MCF 10A (cell line): Measurements from ENCODE around the gene PCDH20. TPM values are rescaled to one million over a fixed set of nuclear protein-coding genes. Genes with fewer than 3 reads are reported as not detected.

Experiments used
- BruUV-seq: library from RNA; stranded (reverse); fragments of 400-500 nt; replicated peaks from 2 replicates; lab custom pipeline; 2021; lab: Mats Ljungman, UMichigan
- CTCF ChIA-PET: fragments of 300-600 bp; sonication (Branson Sonifier 250); formaldehyde crosslinking; extraction: SDS; loops from one replicate; lab custom pipeline; 2021; ENCODE audit warnings: antibody characterized with exemption, inconsistent platforms; lab: Yijun Ruan, JAX
- POLR2A ChIA-PET: fragments of 300-600, 350-650 bp; sonication (Branson Sonifier 250); formaldehyde crosslinking; extraction: SDS; loops from one replicate; lab custom pipeline; 2020; ENCODE audit warnings: antibody characterized with exemption, inconsistent platforms; lab: Yijun Ruan, JAX
- DNase-seq: peaks from one replicate; pipeline ENCODE4 v3.0.0-alpha.2; 2018; ENCODE audit not compliant: unreplicated experiment
- H3K27ac Mint-ChIP-seq: one replicate; pipeline ENCODE4 v1.8.0; 2022; ENCODE audit warnings: mild to moderate bottlenecking, low read depth, mixed read lengths; ENCODE audit not compliant: unreplicated experiment
- H3K27me3 Mint-ChIP-seq: one replicate; pipeline ENCODE4 v1.8.0; 2022; ENCODE audit warnings: mixed read lengths; ENCODE audit not compliant: insufficient read depth, unreplicated experiment
- H3K36me3 Mint-ChIP-seq: one replicate; pipeline ENCODE4 v1.8.0; 2022; ENCODE audit warnings: mild to moderate bottlenecking, moderate library complexity, mixed read lengths; ENCODE audit not compliant: insufficient read depth, unreplicated experiment
- H3K4me1 Mint-ChIP-seq: one replicate; pipeline ENCODE4 v1.8.0; 2022; ENCODE audit warnings: mixed read lengths; ENCODE audit not compliant: insufficient read depth, unreplicated experiment
- H3K4me3 Mint-ChIP-seq: one replicate; pipeline ENCODE4 v1.8.0; 2022; ENCODE audit warnings: mild to moderate bottlenecking, moderate library complexity, mixed read lengths; ENCODE audit not compliant: unreplicated experiment
- H3K9me3 Mint-ChIP-seq: one replicate; pipeline ENCODE4 v1.8.0; 2022; ENCODE audit warnings: mixed read lengths; ENCODE audit not compliant: unreplicated experiment
- CTCF ChIP-seq: fragments of 200-600 bp; IDR thresholded peaks from one replicate; pipeline ENCODE4 v1.8.0; 2022; ENCODE audit warnings: antibody characterized with exemption, mild to moderate bottlenecking; ENCODE audit not compliant: unreplicated experiment
- intact Hi-C: fragments of 100-400 bp; cut with micrococcal nuclease; formaldehyde crosslinking; loops from 2 replicates; pipeline ENCODE4 v1.14.1; 2022
- total RNA-seq: library from RNA; stranded (reverse); gene quantifications from 2 replicates; pipeline ENCODE4 v1.2.3, GENCODE V29; 2022

The PCDH20 gene
- total RNA-seq, 1 experiment from 2014 or later = not detected

GRCh38 chr13:61408571-61408970, 7.1 kb downstream of the PCDH20 start:
- H3K27ac Mint-ChIP-seq = no peak overlapping the region
- H3K9me3 Mint-ChIP-seq = no peaks in the 10 kb centered on the region
- ChIA-PET CTCF (interaction anchor here (0.5 kb wide), 1 partner anchor 14 kb away, joined by 4 read pairs; no protein-coding TSS in a partner anchor), POLR2A (no interaction called here)
- no peak overlapping the region for H3K4me3 Mint-ChIP-seq
- no peaks in the 10 kb centered on the region for H3K4me1 Mint-ChIP-seq
- no peak for TF ChIP-seq CTCF
- intact Hi-C loops = no loop called here
- BruUV-seq = no TSS peak
- DNase-seq = no peak
- H3K27me3 Mint-ChIP-seq = peaks cover 47% of the 10 kb centered on the region
- no peaks in the 10 kb centered on the region for H3K36me3 Mint-ChIP-seq

- intact Hi-C loops = no loop called here
- Mint-ChIP-seq H3K4me1 (no peaks in the 10 kb centered on the region), H3K9me3 (no peaks in the 10 kb centered on the region), H3K36me3 (no peaks in the 10 kb centered on the region), H3K4me3 (no peak overlapping the region), H3K27me3 (peaks cover 38% of the 10 kb centered on the region), H3K27ac (no peak overlapping the region)
- BruUV-seq = no TSS peak
- POLR2A ChIA-PET = interaction anchor here (0.5 kb wide), 1 partner anchor 113 kb away, joined by 4 read pairs; no protein-coding TSS in a partner anchor
- DNase-seq = no peak
- CTCF ChIA-PET = interaction anchor here (1.2 kb wide), 1 partner anchor 22 kb away, joined by 4 read pairs; no protein-coding TSS in a partner anchor
- no peak for TF ChIP-seq CTCF
These were observed 9.4 kb downstream of the PCDH20 start for GRCh38 chr13:61406275-61406674.

- intact Hi-C loops = no loop called here
- Mint-ChIP-seq H3K4me1 (no peaks in the 10 kb centered on the region), H3K36me3 (no peaks in the 10 kb centered on the region), H3K9me3 (peaks cover 7% of the 10 kb centered on the region), H3K4me3 (no peak overlapping the region), H3K27me3 (peaks cover 19% of the 10 kb centered on the region), H3K27ac (no peak overlapping the region)
- POLR2A ChIA-PET = no interaction called here
- no TSS peak for BruUV-seq
- CTCF ChIA-PET = interaction anchor here (0.6 kb wide), 1 partner anchor 345 kb away, joined by 4 read pairs; no protein-coding TSS in a partner anchor
- DNase-seq = no peak
- no peak for TF ChIP-seq CTCF
These were observed 19.5 kb downstream of the PCDH20 start for GRCh38 chr13:61396121-61396520.

GRCh38 chr13:61391426-61391825, 24.2 kb downstream of the PCDH20 start:
- no peaks in the 10 kb centered on the region for H3K4me1 Mint-ChIP-seq
- ChIA-PET CTCF (no interaction called here), POLR2A (interaction anchor here (0.5 kb wide), 1 partner anchor 16 kb away, joined by 3 read pairs; no protein-coding TSS in a partner anchor)
- H3K4me3 Mint-ChIP-seq = no peak overlapping the region
- no peak for TF ChIP-seq CTCF
- H3K36me3 Mint-ChIP-seq = no peaks in the 10 kb centered on the region
- intact Hi-C loops = no loop called here
- H3K27me3 Mint-ChIP-seq = peaks cover 19% of the 10 kb centered on the region
- BruUV-seq = no TSS peak
- no peak for DNase-seq
- no peak overlapping the region for H3K27ac Mint-ChIP-seq
- no peaks in the 10 kb centered on the region for H3K9me3 Mint-ChIP-seq
